Activated CD4-positive, alpha-beta T cell treated with anti-CD3 and anti-CD28 coated beads, Interleukin-2, amount 10 ng/mL, durations not matched to agents 7 days and 5 days (primary cell): ENCODE measurements around the gene BTG3. TPM values are rescaled to one million over a fixed set of nuclear protein-coding genes. Genes with fewer than 3 reads are reported as not detected.

Experiments
- total RNA-seq, 2 experiments: library from RNA; stranded (reverse); gene quantifications; one replicate each; pipeline ENCODE4 v1.2.3, GENCODE V29; 2021

Gene BTG3
- total RNA-seq, 2 experiments from 2014 or later: 41.2 to 44.1 TPM

Other genes with a start within 250 kb of the BTG3 start
- gene CXADR, start 99.9 kb downstream of the BTG3 start, total RNA-seq: under 1 TPM; 0.32 to 0.40 TPM
- 10 to 100 TPM; 41.5 to 56.3 TPM for gene C21orf91, start 206.5 kb upstream of the BTG3 start, total RNA-seq